ENCODE results near the gene TMEM158. TPM values are rescaled to one million over a fixed set of nuclear protein-coding genes. Genes with fewer than 3 reads are reported as not detected.

Gene TMEM158
- total and polyA plus RNA-seq, 2 donors, result 0.66 to 1.9 TPM

Other genes starting within 250 kb of the TMEM158 start
- gene CLEC3B, start 200.0 kb downstream of the TMEM158 start, total RNA-seq, result 25.5 TPM
- 35.9 TPM for gene CLEC3B, start 200.0 kb downstream of the TMEM158 start, polyA plus RNA-seq
- gene CDCP1, start 79.9 kb downstream of the TMEM158 start, total RNA-seq, result 0.52 TPM
- gene CDCP1, start 79.9 kb downstream of the TMEM158 start, polyA plus RNA-seq, result 2.3 TPM
- gene LARS2, start 162.3 kb upstream of the TMEM158 start, total RNA-seq, result 16.2 TPM
- gene LARS2, start 162.3 kb upstream of the TMEM158 start, polyA plus RNA-seq, result 4.2 TPM

Data from thymus (tissue), 2 donors.